Natural killer cell (primary cell): Measurements from ENCODE around the gene SRSF10. TPM values are rescaled to one million over a fixed set of nuclear protein-coding genes. Genes with fewer than 3 reads are reported as not detected.
"Not testable (repeated sequence)": the region's sequence is repeated elsewhere in the genome, so short reads cannot be mapped to it uniquely, and the experiment has no call there.

Experiments
- ATAC-seq, 3 donors: fragments of 150-1000 bp in 2 of 3; fragments of 200-7000 bp in 1 of 3; cut with Tn5 transposase; 1 replicate in 1 of 3; 2 replicates in 2 of 3; pipeline ENCODE4 v1.10.0; 2021; ENCODE audit warnings: mild to moderate bottlenecking in 2 of 3, moderate library complexity in 2 of 3
- DNase-seq, 2 donors: peaks; one replicate each; pipeline versions ENCODE4 v3.0.0 to v3.0.0-alpha.2; 2013 to 2021; ENCODE audit warnings: mixed read lengths in 1 of 2
- H3K27ac ChIP-seq: one replicate; pipeline ENCODE4 v1.5.1; 2013; ENCODE audit warnings: mild to moderate bottlenecking, low read length
- H3K27me3 ChIP-seq: one replicate; pipeline ENCODE4 v1.6.1; 2013; ENCODE audit warnings: low read length; ENCODE audit not compliant: control insufficient read depth, insufficient read depth
- H3K36me3 ChIP-seq: one replicate; pipeline ENCODE4 v1.6.1; 2013; ENCODE audit warnings: low read length; ENCODE audit not compliant: control insufficient read depth, insufficient read depth
- H3K4me1 ChIP-seq: one replicate; pipeline ENCODE4 v1.6.1; 2013; ENCODE audit warnings: low read length; ENCODE audit not compliant: control insufficient read depth, insufficient read depth
- H3K4me3 ChIP-seq: one replicate; pipeline ENCODE4 v1.5.1; 2013; ENCODE audit warnings: low read length
- H3K9me3 ChIP-seq: one replicate; pipeline ENCODE4 v1.6.1; 2013; ENCODE audit warnings: low read length; ENCODE audit not compliant: control insufficient read depth, insufficient read depth
- H3K27ac Mint-ChIP-seq, 2 donors: one replicate each; pipeline ENCODE4 v1.8.0; 2022; ENCODE audit warnings: mild to moderate bottlenecking in 2 of 2, mixed read lengths in 2 of 2, moderate library complexity in 1 of 2
- H3K27me3 Mint-ChIP-seq, 2 donors: one replicate each; pipeline ENCODE4 v1.8.0; 2022; ENCODE audit warnings: low read depth in 2 of 2, mixed read lengths in 2 of 2
- H3K36me3 Mint-ChIP-seq: one replicate; pipeline ENCODE4 v1.8.0; 2022; ENCODE audit warnings: mixed read lengths
- H3K4me1 Mint-ChIP-seq, 2 donors: one replicate each; pipeline ENCODE4 v1.8.0; 2022; ENCODE audit warnings: mixed read lengths in 2 of 2
- H3K4me3 Mint-ChIP-seq: one replicate; pipeline ENCODE4 v1.8.0; 2022; ENCODE audit warnings: mild to moderate bottlenecking, moderate library complexity, mixed read lengths
- H3K9me3 Mint-ChIP-seq, 2 donors: one replicate each; pipeline ENCODE4 v1.8.0; 2022; ENCODE audit warnings: mixed read lengths in 2 of 2
- CTCF ChIP-seq: fragments of 200-600 bp; IDR thresholded peaks from one replicate; pipeline ENCODE4 v1.8.0; 2022; ENCODE audit warnings: antibody characterized with exemption
- WGBS: methylation state at CpG from one replicate; pipeline ENCODE4 v1.1.7; 2013; ENCODE audit warnings: missing lambda C conversion rate; ENCODE audit not compliant: insufficient coverage; 5-methylcytosine and 5-hydroxymethylcytosine counted together
- intact Hi-C: fragments of 100-400 bp; cut with micrococcal nuclease; formaldehyde crosslinking; loops from one replicate; pipeline ENCODE4 v1.14.2; 2022
- total RNA-seq, 4 donors: library from RNA; stranded (reverse); fragments of 120-200 nt in 1 of 4; gene quantifications; one replicate each; pipeline versions ENCODE4 v1.2.3 to v1.2.4, GENCODE V29; 2013 to 2022

The SRSF10 gene
- total RNA-seq, 3 donors from 2014 or later (not counting 1 experiment from before 2014, with no cell fraction given) = 221 to 281 (median 237) TPM

- DNase-seq (no peak), ATAC-seq (no peak)
- Mint-ChIP-seq H3K27ac (no peak overlapping the region), H3K9me3 (no peaks in the 10 kb centered on the region), H3K4me3 (no peak overlapping the region), H3K4me1 (no peaks in the 10 kb centered on the region), H3K36me3 (no peaks in the 10 kb centered on the region), H3K27me3 (no peaks in the 10 kb centered on the region)
- Histone ChIP-seq H3K9me3 (no peaks in the 10 kb centered on the region), H3K27ac (no peak overlapping the region), H3K27me3 (no peaks in the 10 kb centered on the region), H3K36me3 (no peaks in the 10 kb centered on the region), H3K4me3 (no peak overlapping the region), H3K4me1 (no peaks in the 10 kb centered on the region)
- WGBS = 78% methylated on average over 1 of the region's 3 CpGs
- no peak for TF ChIP-seq CTCF
- intact Hi-C loops = no loop called here
These were observed 9.1 kb upstream of the SRSF10 start for GRCh38 chr1:23989263-23989662.

- WGBS = over 99% methylated on average over 16 of the region's 23 CpGs
- H3K27me3 ChIP-seq, intact Hi-C loops, DNase-seq, H3K27ac ChIP-seq, H3K4me1 ChIP-seq, H3K9me3 ChIP-seq, H3K36me3 ChIP-seq, H3K27me3 Mint-ChIP-seq, ATAC-seq, H3K4me1 Mint-ChIP-seq, H3K27ac Mint-ChIP-seq, H3K4me3 ChIP-seq, H3K36me3 Mint-ChIP-seq, H3K9me3 Mint-ChIP-seq, H3K4me3 Mint-ChIP-seq: not testable (repeated sequence)
These were observed 6.9 kb upstream of the SRSF10 start for GRCh38 chr1:23987038-23987437.

- no peaks in the 10 kb centered on the region for H3K36me3 Mint-ChIP-seq
- TF ChIP-seq CTCF = no peak
- H3K36me3 ChIP-seq = no peaks in the 10 kb centered on the region
- intact Hi-C loops = no loop called here
- H3K4me3 ChIP-seq = no peak overlapping the region
- H3K9me3 Mint-ChIP-seq = no peaks in the 10 kb centered on the region
- H3K27ac Mint-ChIP-seq = no peak overlapping the region
- 90% methylated on average over 2 of the region's 5 CpGs for WGBS
- no peak overlapping the region for H3K27ac ChIP-seq
- ATAC-seq (no peak), DNase-seq (no peak)
- no peak overlapping the region for H3K4me3 Mint-ChIP-seq
- no peaks in the 10 kb centered on the region for H3K27me3 ChIP-seq
- H3K4me1 ChIP-seq = peaks cover 9% of the 10 kb centered on the region
- no peaks in the 10 kb centered on the region for H3K27me3 Mint-ChIP-seq
- peaks cover 11% of the 10 kb centered on the region in 2 donors for H3K4me1 Mint-ChIP-seq
- H3K9me3 ChIP-seq = no peaks in the 10 kb centered on the region
These were observed 4.5 kb upstream of the SRSF10 start for GRCh38 chr1:23984417-23985186.

GRCh38 chr1:23980728-23981070 lies 572 bp upstream of the SRSF10 start:
- H3K9me3 Mint-ChIP-seq = no peaks in the 10 kb centered on the region
- H3K4me3 Mint-ChIP-seq = peak overlapping the region; percentile 97
- H3K36me3 Mint-ChIP-seq = no peaks in the 10 kb centered on the region
- Histone ChIP-seq H3K27me3 (no peaks in the 10 kb centered on the region), H3K4me3 (peak overlapping the region; percentile 97), H3K36me3 (peaks cover 7% of the 10 kb centered on the region), H3K27ac (peak overlapping the region; percentile 99), H3K4me1 (peaks cover 16% of the 10 kb centered on the region), H3K9me3 (no peaks in the 10 kb centered on the region)
- H3K27ac Mint-ChIP-seq = peak overlapping the region; percentile 94 to 98
- no peaks in the 10 kb centered on the region for H3K27me3 Mint-ChIP-seq
- intact Hi-C loops = loop anchor here (1.0 kb wide), 1 partner anchor 21 kb away; the partner anchor contains the start of gene PNRC2
- ATAC-seq (peak in 1 of 3 donors; percentile 25), DNase-seq (peak; percentile 26 to 57)
- 0% methylated on average over 5 of the region's 6 CpGs for WGBS
- H3K4me1 Mint-ChIP-seq = peaks cover 47 to 50% of the 10 kb centered on the region in 2 donors
- no peak for TF ChIP-seq CTCF
